ENCODE data around the gene IFI44. TPM values are rescaled to one million over a fixed set of nuclear protein-coding genes. Genes with fewer than 3 reads are reported as not detected.

IFI44 gene
- total and polyA plus RNA-seq, 10 of the 15 experiments (the other 5 are each of a cell fraction or from before 2014, with no cell fraction given): 37.7 to 272 (median 90.9) TPM

GRCh38 chr1:78668427-78668826 lies 18.8 kb downstream of the IFI44 start:
- Histone ChIP-seq H4K20me1 (ENCODE audit: control insufficient read depth, insufficient read depth) (no peaks in the 10 kb centered on the region), H3K79me2 (ENCODE audit: control insufficient read depth, insufficient read depth, low read length) (no peaks in the 10 kb centered on the region), H3K4me3 (no peak overlapping the region), H3K36me3 (ENCODE audit: control insufficient read depth in 2 of 2, insufficient read depth in 2 of 2, low read length in 1 of 2) (peaks cover 0 to 4% of the 10 kb centered on the region in 2 experiments; a peak in 2 of 4 replicates), H2AFZ (ENCODE audit: control insufficient read depth, low read depth, low read length) (no peak overlapping the region), H3K27me3 (replicated peaks in 1 of 2; ENCODE audit: control insufficient read depth in 2 of 2, insufficient read depth in 2 of 2, low read length in 1 of 2) (no peaks in the 10 kb centered on the region), H3K4me1 (ENCODE audit: control insufficient read depth, insufficient read depth, low read length) (no peaks in the 10 kb centered on the region), H3K27ac (ENCODE audit: control insufficient read depth, insufficient read depth) (no peak overlapping the region), H3K4me2 (ENCODE audit: control insufficient read depth, insufficient read depth) (no peak overlapping the region), H3K9ac (ENCODE audit: control insufficient read depth, insufficient read depth, low read length) (no peak overlapping the region), H3K9me3 (replicated peaks; ENCODE audit: control insufficient read depth, insufficient read depth, low read length) (no peaks in the 10 kb centered on the region)
- ChIA-PET SMC1A (ENCODE audit: uncharacterized antibody, unreplicated experiment) (interaction anchor here (1.4 to 5.0 kb wide), 2 partner anchors 10 to 51 kb away, joined by 8 to 21 read pairs; no protein-coding TSS in a partner anchor), RAD21 (ENCODE audit: unreplicated experiment) (no interaction called here), POLR2A (no interaction called here), CTCF (interaction anchor here (2.1 to 8.9 kb wide), 2 partner anchors 9 to 51 kb away, joined by 6 to 127 read pairs; no protein-coding TSS in a partner anchor)
- intact Hi-C loops (cut with micrococcal nuclease; ENCODE audit: unreplicated experiment) (no loop called here), in situ Hi-C loops (cut with MboI) (no loop called here)
- FAIRE-seq (no peak), DNase-seq (ENCODE audit: low read depth, low spot score) (no peak), ATAC-seq (no peak)
- TF ChIP-seq ZNF384 (IDR thresholded peaks at IDR 0.05; ENCODE audit: borderline replicate concordance, low read depth, low read length): no peak
- no peak for TF ChIP-seq RAD21 (IDR thresholded peaks at IDR 0.05; ENCODE audit: insufficient read depth, low read depth, low read length)
- no peak for TF ChIP-seq POLR2A (IDR thresholded peaks at IDR 0.05; ENCODE audit: low read depth, low read length)
- no peak for TF ChIP-seq MTA2 (IDR thresholded peaks at IDR 0.05; ENCODE audit: low read depth)
- TF ChIP-seq TCF3 (IDR thresholded peaks at IDR 0.05; ENCODE audit: borderline replicate concordance, insufficient read depth, low read depth, low read length): no peak
- no peak for TF ChIP-seq LARP7 (IDR thresholded peaks at IDR 0.05)
- TF ChIP-seq BHLHE40 (IDR thresholded peaks at IDR 0.05; ENCODE audit: borderline replicate concordance in 1 of 2, low read depth in 2 of 2, low read length in 1 of 2): no peak
- no peak for TF ChIP-seq SMC3 (IDR thresholded peaks at IDR 0.05; ENCODE audit: borderline replicate concordance, low read length)
- TF ChIP-seq POLR2AphosphoS2 (IDR thresholded peaks at IDR 0.05; ENCODE audit: low read depth, low read length): no peak
- TF ChIP-seq ZNF217 (IDR thresholded peaks at IDR 0.05): no peak
- TF ChIP-seq ZBTB33 (IDR thresholded peaks at IDR 0.05): no peak
- TF ChIP-seq MLLT1 (IDR thresholded peaks at IDR 0.05): no peak
- TF ChIP-seq KAT2A (conservative IDR thresholded peaks at IDR 0.05; ENCODE audit: control insufficient read depth, low read depth, low read length): no peak
- TF ChIP-seq, protein P1, sequence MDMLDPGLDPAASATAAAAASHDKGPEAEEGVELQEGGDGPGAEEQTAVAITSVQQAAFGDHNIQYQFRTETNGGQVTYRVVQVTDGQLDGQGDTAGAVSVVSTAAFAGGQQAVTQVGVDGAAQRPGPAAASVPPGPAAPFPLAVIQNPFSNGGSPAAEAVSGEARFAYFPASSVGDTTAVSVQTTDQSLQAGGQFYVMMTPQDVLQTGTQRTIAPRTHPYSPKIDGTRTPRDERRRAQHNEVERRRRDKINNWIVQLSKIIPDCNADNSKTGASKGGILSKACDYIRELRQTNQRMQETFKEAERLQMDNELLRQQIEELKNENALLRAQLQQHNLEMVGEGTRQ (IDR thresholded peaks at IDR 0.05; ENCODE audit: borderline replicate concordance, low read depth, low read length): no peak
- TF ChIP-seq ZNF24 (IDR thresholded peaks at IDR 0.05): no peak
- TF ChIP-seq IRF4 (IDR thresholded peaks at IDR 0.05; ENCODE audit: low read depth, low read length): no peak
- TF ChIP-seq MEF2B (IDR thresholded peaks at IDR 0.05; ENCODE audit: partially characterized antibody, poor library complexity, severe bottlenecking): no peak
- no TSS peak for BruUV-seq (replicated peaks)
